GM19238 (cell line): Measurements from ENCODE around the gene IL10.
A peak's percentile ranks its signal among the peaks of the same experiment; 100 is the strongest.
"Not testable (repeated sequence)": the region's sequence is repeated elsewhere in the genome, so short reads cannot be mapped to it uniquely, and the experiment has no call there.

Experiments
- DNase-seq: peaks from one replicate; pipeline ENCODE4 v3.0.0; 2011; ENCODE audit warnings: low spot score; ENCODE audit not compliant: insufficient read length

The IL10 gene

DNA sequence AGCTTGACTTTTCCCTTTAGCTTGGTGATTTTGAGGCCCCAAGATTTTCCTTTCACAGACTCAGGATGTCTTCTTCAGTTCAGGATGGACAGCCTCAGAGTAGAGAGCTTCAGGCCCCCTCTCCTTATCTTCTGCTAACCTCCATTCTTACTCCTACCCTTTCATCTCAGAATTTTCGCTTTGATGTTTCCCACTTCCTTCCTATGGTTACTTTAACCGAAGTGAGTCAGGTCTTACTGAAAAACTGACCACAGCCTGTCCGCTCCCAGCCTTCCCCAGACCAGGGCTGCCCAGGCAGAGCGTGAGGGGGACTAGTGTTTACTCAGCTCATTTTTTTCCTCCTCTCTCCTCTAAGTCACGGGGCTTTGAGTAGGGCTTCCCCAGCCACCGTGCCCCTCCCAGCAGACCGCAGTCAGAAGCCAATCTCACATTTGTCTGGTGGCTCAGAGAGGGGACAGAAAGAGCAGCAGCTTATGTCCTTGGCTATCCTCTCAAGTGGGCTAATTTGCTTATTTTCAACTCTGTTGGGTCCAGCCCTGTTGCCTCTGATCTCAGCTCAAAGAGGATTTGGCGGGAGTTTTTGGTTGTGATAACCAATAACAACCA is 5.9 kb downstream of the IL10 start:
- DNase-seq: no peak

DNA sequence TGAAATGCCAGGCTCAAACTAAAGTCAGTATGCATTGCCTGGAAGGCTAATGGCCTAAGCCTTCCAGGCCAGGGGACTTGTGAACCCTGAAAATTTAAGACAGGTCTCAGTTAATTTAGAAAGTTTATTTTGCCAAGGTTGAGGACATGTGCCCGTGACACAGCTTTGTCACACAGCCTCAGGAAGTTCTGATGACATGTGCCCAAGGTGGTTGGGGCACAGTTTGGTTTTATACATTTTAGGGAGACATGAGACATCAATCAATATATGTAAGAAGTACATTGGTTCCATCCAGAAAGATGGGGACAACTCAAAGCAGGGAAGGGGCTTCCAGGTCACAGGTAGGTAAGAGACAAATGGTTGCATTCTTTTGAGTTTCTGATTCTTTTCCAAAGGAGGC is 6.5 kb downstream of the IL10 start:
- DNase-seq: not testable (repeated sequence)

DNA sequence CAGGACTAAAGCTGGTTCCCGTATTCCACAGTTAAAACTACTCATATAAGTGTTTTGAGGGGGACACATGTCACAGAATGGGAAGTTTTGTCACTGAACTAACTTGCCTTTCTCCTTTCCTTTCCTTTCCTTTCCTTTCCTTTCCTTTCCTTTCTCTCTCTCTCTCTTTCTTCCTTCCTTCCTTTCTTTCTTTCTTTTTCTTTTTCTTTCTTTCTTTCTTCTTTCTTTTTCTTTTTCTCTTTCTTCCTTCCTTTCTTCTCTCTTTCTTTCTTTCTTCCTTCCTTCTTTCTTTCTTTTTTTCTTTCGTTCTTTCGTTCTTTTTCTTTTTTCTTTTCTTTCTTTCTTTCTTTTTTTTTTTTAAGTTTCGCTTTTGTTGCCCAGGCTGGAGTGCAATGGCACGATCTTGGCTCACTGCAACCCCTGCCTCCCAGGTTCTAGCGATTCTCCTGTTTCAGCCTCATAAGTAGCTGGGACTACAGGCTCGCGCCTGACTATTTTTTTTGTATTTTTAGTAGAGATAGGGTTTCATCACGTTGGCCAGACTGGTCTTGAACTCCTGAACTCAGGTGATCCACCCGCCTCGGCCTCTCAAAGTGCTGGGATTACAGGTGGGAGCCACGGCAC is 9.4 kb downstream of the IL10 start:
- not testable (repeated sequence) for DNase-seq

DNA sequence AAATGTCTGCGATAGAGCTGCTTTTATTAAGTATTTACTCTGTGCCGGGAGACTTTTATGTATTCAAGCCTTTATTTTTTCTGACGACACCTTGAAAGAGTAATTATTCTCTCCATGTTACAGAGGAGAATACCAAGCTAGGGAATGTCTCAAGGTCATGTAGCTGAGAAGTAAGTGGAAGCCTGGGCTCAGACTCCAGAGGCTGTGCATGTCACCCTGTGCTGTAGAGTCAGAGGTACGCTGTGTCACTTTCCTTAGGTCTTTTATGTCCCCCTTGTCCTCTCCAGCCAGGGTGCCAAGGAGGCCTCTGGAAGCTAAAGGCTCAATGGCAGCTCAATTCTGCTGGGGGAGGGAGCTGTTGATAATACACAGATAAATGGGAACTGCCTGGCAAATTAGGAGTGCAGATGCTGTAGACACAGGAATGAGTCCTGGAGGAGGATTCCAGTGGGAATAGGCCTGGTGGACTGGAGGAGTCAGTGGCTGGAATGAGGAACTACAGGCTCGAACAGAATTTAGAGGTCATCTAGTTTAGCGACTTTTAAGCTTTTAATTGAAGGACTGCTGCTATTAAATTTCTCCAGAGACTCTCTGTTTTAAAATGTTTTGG is 11.0 kb downstream of the IL10 start:
- no peak for DNase-seq

DNA sequence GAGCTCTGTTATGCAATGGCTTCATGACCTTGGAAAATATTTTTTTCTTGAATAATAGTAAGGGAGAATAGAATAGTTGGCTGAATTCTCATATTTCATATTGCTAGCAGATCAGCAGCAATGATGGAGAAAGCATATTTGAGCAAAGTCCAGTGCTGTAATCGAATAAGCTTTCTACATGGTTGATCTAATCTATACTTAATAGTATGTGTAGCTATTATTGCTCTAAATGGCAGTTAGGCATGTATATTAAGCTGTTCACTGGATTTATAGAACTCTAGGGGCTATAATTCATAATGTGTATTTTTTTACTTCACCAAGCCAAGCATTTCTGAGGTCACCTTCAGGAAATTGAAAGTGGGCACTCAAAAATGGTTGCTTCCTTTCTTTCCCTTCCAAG is 11.7 kb downstream of the IL10 start:
- DNase-seq: no peak

DNA sequence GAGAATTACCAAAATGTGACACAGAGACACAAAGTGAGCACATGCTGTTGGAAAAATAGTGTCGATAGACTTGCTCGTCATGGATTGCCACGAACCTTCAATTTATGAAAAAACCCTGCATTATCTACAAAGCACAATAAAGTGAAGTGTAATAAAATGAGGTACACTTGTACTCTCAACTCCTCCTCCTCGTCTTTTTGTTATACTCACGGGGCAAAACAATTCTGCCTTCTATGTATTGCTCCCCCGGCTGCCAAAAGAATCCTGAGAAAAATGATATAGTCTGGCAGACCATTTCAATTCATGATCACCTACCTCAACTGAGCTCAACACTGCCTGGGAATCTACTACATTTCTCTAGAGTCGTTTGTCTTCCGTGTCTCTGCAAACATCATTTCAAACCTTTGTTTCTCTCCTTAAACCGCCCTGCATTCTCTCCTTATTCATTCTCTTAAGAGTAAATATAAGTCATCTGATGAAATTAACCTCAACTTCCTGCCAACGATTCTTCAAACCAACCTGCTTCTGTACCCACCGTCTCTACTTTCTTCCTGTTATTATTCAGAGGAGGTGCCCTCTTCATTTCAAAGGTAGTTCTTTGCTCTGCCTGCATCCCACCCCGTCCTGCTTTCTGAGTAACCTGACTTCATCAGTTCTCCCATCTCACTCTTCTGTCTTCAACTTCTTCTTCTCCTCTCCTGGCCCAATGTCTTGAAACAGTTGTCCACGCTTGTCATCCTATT is 14.6 kb downstream of the IL10 start:
- DNase-seq: no peak

DNA sequence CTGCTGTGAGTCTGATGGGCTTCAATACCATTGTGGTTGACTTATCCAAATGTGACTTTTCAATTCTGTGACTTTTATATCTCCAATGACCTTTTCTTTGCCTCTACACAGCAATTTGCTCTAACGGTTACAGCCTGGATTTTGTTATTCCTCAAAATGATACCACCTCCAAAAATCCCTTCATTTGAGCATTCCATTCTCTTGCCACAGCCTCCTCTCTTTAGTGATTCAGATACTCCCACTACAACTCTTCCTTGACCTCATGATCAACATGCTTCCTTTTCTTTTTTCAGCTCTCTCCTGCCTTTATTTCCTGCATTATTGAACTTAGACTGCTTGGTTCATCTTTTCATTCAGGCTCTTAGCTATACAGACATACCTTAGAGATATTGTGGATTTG is 18.3 kb downstream of the IL10 start:
- no peak for DNase-seq

DNA sequence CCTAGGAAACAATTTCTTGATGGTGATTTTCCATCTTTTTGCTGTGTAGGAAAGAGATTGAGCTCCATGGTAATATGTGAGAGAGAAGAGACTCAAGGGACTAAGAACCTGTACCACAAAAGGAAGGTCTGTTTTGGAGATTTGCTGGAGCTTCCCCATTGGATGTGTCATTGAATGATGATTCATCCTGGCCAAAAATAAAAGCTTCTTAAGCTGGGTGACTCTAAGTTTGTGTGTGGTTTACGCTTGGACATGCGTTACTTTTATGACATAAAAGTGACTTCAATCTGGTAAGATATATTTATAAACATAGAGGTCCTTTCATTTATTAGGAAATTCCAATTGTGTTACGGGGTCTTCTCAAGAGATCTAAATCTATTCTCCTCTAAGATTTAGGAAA is 19.2 kb downstream of the IL10 start:
- no peak for DNase-seq

DNA sequence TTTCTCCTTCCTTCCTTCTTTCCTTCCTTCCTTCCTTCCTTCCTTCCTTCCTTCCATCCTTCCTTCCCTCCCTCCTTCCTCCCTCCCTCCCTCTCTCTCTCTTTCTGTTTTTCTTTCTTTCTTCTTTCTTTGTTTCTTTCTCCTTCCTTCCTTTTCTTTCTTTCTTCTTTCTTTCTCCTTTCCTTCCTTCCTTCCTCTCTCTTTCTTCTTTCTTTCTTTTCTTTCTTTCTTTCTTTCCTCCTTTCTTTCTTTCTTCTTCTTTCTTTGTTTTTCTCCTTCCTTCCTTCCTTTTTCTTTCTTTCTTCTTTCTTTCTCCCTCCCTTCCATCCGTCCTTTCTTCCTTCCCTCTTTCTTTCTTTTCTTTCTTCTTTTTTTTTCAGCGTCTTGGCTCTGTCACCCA is 19.8 kb downstream of the IL10 start:
- DNase-seq: no peak

DNA sequence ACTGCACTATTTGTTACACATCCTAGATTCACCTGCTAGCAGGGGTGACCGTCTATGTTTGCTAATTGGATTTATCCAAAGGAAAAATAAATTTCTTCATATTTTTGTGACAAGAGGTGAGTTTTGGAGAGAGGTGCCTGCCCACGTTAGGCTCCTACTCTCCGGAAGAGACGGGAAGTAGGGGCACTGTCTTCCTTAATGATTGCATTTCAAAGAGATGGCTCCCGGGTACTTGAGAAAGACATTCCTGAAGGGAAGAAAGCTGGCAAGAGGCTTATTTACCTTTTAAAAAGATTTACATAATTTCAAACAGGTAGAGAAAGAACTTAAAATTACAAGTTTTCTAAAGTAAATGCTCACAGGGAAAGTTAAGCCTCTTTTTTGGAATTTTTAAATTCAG is 20.4 kb downstream of the IL10 start:
- DNase-seq: no peak

DNA sequence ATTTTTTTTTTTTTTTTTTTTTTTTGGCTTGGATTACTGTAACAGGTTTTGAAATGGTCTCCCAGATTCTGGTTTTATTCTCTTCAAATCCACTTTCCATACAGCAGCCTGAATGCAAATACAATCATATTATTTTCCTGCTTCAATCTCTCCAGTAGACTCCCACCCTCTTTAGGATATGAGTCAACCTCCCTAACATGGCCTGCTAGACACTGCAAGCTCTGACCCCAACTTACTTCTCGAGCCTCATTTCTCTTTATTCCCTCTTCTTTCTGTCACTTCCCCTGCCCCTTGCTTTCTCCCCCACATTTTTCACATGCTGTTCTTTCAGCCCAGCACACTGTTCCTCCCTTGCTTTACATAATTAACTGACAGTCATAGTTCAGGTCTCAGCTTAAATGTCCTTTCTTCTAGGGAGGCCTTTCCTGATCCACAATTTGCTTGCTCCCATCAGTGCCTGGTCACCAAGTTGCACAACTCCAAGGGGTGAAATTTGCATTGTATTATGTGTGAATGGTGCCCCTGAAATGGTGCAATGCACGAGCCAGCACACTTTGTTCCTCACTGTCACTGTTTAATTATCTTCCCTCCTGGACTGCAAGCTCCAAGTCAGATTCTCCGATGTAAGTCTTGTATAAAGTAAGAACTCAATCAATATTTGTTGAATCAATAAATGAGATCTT is 23.8 kb downstream of the IL10 start:
- DNase-seq: no peak

DNA sequence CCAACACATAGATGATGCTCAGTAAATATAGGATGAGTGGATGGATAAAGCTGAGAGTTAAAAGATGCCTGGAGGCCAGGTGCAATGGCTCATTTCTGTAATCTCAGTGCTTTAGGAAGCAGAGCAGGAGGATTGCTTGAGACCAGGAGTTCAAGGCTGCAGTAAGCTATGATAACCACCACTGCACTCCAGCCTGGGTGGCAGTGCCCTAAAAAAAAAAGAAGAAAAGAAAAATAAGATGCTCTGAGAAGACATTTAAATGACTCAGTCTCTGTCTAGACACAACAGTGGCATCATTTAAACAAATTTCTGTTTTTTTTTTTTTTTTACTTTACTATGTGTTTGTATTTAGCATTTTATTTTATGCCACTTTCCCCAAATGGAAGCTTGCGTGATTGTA is 27.0 kb downstream of the IL10 start:
- DNase-seq: no peak

DNA sequence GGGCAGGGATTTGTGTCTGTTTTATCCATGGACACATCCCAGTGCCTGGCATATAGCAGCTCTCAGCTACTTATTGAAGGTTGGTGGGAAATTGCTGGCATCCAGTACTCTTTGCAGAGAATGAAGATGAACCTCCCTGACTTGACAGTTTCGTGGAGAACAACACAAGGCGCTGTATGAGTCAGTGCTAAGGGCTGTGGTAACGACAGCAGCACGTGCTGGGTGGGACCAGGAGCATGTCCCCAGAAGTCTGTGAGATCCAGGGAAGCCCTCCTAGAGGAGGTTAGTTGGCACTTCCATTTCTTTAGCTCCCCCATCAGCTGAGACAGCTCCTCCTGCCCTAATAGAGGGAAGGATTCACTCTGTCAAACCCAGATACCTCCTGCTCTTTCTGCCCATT is 27.6 kb downstream of the IL10 start:
- DNase-seq: no peak

DNA sequence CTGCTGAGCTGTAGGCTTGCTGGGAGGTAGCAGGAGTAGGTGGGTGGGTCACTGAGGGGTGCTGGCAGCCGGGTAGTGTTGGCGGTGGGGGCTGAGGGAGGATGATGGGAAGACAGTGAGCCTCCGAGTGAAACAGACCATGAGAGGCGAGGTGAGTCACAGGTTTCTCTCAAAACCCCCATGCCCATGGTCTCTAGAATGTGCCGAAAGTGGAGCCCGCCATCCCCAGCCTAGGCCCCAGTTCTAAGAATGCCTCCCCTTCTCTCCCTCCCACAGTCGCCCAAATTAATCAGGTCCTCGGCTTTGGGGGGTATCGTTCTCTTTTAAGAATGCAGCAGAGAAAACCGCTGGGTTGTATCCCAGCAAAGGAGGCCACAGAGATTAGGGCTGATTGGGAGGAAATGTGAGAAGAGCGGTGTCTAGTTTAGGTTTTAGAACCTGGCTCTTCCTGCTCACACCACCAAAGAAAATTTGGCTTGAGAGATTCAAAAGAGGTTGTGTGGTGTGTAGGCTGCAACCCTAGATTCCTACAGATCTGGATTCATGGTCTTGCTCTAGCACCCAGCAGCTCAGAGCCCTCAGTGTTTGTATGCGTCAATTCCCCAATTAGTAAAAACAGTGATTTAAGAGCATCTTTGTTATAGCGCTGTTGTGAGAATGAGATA is 29.4 kb downstream of the IL10 start:
- no peak for DNase-seq

DNA sequence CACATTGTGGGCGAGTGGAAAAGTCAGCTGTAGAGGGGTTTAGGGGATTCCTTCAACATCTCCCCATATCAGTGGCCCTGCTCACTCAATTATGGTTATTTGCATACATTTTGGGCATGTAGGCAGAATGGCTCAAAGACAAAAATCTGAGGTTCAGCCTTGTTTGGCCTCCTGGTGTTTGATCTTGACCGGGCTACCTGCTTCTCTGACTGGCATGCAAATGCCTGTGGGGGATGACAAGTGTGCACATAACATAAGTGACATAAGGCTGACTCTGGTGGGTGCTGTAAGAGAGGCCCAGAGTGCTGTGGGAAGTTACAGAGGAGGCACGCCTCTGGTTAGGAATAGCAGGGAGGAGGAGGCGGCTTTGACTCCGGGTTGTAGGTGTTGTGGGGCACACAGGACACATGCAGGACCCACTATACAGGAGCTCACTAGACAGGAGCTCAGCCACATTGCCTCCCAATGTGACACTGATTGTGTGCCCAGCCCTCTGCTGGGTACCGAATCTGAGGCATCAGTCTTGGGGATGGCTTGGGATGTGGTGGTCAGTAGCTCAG is 31.1 kb downstream of the IL10 start:
- no peak for DNase-seq

DNA sequence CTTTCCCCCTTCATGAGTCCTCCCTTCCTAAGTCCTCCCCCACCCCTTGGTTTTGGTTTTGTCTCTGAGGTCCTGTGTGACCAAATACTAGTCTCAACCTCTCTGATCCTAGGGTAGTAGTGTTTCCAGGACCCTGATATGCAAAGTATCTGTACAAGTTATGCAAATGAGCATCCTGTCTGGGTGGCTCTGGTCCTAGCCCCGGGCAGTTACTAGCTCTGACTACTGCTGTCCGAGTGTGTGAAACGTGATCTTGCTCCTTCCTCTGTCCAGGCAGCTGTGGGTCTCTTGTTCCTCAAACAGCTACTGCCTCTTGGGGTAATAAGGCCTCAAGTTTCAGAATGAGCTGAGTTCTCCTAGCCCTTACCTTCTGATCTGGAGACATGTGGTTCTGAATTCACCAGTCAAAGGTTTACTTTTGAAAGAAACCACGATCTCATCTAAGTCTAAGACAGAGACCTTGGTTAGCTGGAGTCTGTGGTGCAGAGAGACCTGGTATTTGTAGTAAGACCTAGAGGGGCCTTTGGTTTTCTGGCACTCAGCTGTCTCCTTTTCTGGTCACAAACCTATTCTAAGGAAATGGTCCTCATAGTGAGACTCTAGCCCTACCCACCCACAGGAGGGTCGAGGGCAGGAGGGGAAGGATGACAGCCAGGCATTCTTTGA is 32.8 kb downstream of the IL10 start:
- DNase-seq: peak; percentile 76

DNA sequence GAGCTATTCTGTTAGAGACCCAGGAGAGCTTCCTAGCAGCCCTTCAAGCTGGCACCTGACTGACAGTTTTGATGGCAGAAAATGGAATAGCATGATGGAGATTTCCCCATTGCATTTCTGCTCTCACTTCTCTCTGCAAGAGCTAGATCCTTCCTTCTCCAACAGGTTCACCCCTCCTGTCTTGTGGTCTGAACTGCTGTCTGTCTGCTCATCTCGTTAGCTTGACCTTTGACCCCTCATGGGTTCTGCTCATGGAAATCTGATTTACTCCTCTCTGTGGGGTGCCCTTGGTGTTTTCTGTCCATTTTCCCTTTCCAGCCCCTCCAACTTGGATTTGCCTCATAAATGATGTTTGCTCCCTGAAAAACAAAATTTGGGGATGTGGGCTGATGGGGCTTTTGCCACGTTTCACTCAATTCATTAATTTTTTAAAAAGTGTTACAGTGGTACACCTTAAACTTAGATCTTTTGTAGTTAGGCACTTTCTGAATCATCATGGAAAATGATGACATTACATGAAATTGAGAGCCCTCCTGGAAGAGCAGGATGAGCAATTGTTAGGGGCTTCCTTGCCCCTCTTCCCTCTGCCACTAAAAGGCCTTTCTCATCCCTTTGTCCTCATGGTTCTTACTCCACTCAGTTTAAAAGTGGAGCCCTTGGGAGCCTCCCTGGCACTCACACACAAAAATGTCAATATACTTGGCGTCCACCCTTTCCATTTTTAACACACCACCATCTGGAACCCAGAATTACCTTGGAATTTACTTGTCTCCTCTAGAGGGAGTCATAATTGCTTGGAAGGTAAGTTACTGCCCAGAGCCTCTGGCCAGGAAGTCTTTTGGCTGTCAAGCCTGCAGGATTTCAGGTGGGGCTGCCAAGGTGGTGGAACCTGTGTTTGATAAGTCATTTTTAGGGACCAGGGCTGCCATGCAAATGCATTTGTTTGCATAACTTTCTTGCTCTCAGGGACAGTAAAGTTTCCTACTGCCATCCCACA is 33.6 kb downstream of the IL10 start:
- DNase-seq: no peak

DNA sequence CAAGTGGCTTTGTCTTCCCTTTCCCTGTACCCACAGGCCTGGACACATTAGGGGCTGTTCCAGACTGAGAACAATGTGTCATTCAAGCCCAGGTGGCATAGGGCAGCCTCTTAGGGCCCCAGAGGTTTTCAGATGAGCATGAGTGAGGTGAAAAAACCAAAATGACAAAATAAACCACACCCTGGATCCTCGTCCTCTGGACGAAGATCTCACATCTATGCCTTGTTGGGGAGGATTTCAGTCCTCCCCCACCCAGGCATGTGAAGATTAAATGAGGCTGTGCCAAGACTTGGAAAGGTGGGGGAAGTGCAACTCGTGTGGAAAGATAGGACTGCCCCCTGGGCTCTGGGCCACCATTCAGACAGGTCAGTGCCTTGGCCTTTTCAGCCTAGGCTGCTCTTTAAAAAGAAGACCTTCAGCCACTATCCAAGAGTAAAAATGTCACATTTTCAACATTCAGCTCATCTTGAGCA is 34.5 kb downstream of the IL10 start:
- DNase-seq: peak; percentile 40
